ENCODE results near the gene RPS18. TPM values are rescaled to one million over a fixed set of nuclear protein-coding genes. Genes with fewer than 3 reads are reported as not detected.

RPS18 gene
- total and polyA plus RNA-seq, 9 of the 15 experiments (the other 6 are each of a cell fraction or from before 2014, with no cell fraction given), result 5,023 to 17,516 (median 8,131) TPM

GRCh38 chr6:33272275-33273128, 627 bp downstream of the RPS18 start (continued):
- no peak for TF ChIP-seq CHD7 (IDR thresholded peaks at IDR 0.05; ENCODE audit: low read depth, low read length)
- no peak for TF ChIP-seq ZNF398 (CRISPR knock-in tag; IDR thresholded peaks at IDR 0.05)
- no peak for TF ChIP-seq ZBTB7A (IDR thresholded peaks at IDR 0.05; ENCODE audit: borderline replicate concordance, control insufficient read depth, low read depth, low read length)
- no peak for TF ChIP-seq ID3 (CRISPR knock-in tag; IDR thresholded peaks at IDR 0.05)
- TF ChIP-seq ID3 (tag; IDR thresholded peaks at IDR 0.05), result no peak
- 0 out of 2 replicates have a peak, but pooled peaks have one; percentile 8 for TF ChIP-seq NR4A1 (CRISPR knock-in tag; IDR thresholded peaks at IDR 0.05)
- TF ChIP-seq NR4A1 (tag; IDR thresholded peaks at IDR 0.05), result no peak
- TF ChIP-seq U2AF1 (optimal IDR thresholded peaks at IDR 0.05; ENCODE audit: low read depth, low read length), result no peak
- TF ChIP-seq MAZ (CRISPR knock-in tag; conservative IDR thresholded peaks at IDR 0.05 in 1 of 2, IDR thresholded peaks at IDR 0.05 in 1 of 2), result no peak
- peak; percentile 84 for TF ChIP-seq ZFX (CRISPR knock-in tag; IDR thresholded peaks at IDR 0.05)
- TF ChIP-seq KLF6 (CRISPR knock-in tag; IDR thresholded peaks at IDR 0.05; ENCODE audit: borderline replicate concordance), result no peak

All from K562 (cell line).